HepG2 (cell line): ENCODE measurements around the gene SLC50A1. TPM values are rescaled to one million over a fixed set of nuclear protein-coding genes. Genes with fewer than 3 reads are reported as not detected.

ENCODE experiments used
- AFF4 ChIP-seq: sonication (generic); formaldehyde crosslinking; IDR thresholded peaks from 2 replicates; pipeline ENCODE4 v1.4.0; 2020; ENCODE audit warnings: missing genetic modification reagents
- HIVEP1 ChIP-seq: sonication (generic); formaldehyde crosslinking; IDR thresholded peaks from 2 replicates; pipeline ENCODE4 v1.4.0; 2020; ENCODE audit warnings: mild to moderate bottlenecking, missing genetic modification reagents
- JDP2 ChIP-seq: sonication (generic); formaldehyde crosslinking; IDR thresholded peaks from 2 replicates; pipeline ENCODE4 v1.8.1; 2022; ENCODE audit warnings: missing genetic modification reagents, borderline replicate concordance
- PRDM4 ChIP-seq: sonication (generic); formaldehyde crosslinking; IDR thresholded peaks from 2 replicates; pipeline ENCODE4 v1.9.0; 2021; ENCODE audit warnings: missing genetic modification reagents, borderline replicate concordance
- SAFB2 ChIP-seq: sonication (generic); formaldehyde crosslinking; IDR thresholded peaks from 2 replicates; pipeline ENCODE4 v1.5.1; 2020; ENCODE audit warnings: missing genetic modification reagents, low read depth, mild to moderate bottlenecking, borderline replicate concordance
- SYNCRIP ChIP-seq: fragments of 200-400 bp; formaldehyde crosslinking; IDR thresholded peaks from 2 replicates; pipeline ENCODE4 v1.6.1; 2018; ENCODE audit warnings: mild to moderate bottlenecking, low read depth, low read length; ENCODE audit not compliant: insufficient read depth
- TAF15 ChIP-seq: fragments of 200-400 bp; formaldehyde crosslinking; IDR thresholded peaks from one replicate; pipeline ENCODE4 v1.6.1; 2018; ENCODE audit warnings: mild to moderate bottlenecking, low read depth, low read length; ENCODE audit not compliant: poor library complexity, severe bottlenecking
- TCF12 ChIP-seq, 2 experiments: fragments of 450-650 bp in 1 of 2; sonication (generic) in 1 of 2; formaldehyde crosslinking in 1 of 2; IDR thresholded peaks; 2 replicates each; pipeline versions ENCODE4 v1.6.1 to v1.8.0; 2017 to 2022; ENCODE audit warnings: antibody characterized with exemption in 1 of 2, mild to moderate bottlenecking in 1 of 2, missing genetic modification reagents in 1 of 2, moderate library complexity in 1 of 2
- ZKSCAN8 ChIP-seq: IDR thresholded peaks from 2 replicates; pipeline ENCODE4 v1.6.1; 2016; ENCODE audit warnings: borderline replicate concordance, missing genetic modification reagents, missing compliant biosample characterization
- ZNF746 ChIP-seq: sonication (generic); formaldehyde crosslinking; IDR thresholded peaks from 2 replicates; pipeline ENCODE4 v1.8.0; 2022; ENCODE audit warnings: mild to moderate bottlenecking, missing genetic modification reagents
- polyA plus RNA-seq, 8 experiments: library from polyadenylated mRNA; depleted of rRNA in 3 of 8; stranded (reverse) in 7 of 8; unstranded in 1 of 8; fragments of >200 nt; fragmentation: Illumina TruSeq in 4 of 8; extraction: Trizol in 4 of 8; gene quantifications; 2 replicates each; pipeline versions ENCODE4 v1.2.1 to v1.2.3, GENCODE V29; 2011 to 2016; ENCODE audit warnings: low read depth in 4 of 8, missing spikeins in 1 of 8, mixed read lengths in 1 of 8; ENCODE audit not compliant: insufficient read depth in 1 of 8
- total RNA-seq, 5 experiments: library from RNA; depleted of rRNA; stranded (reverse); fragments of >200 nt; fragmentation: Illumina TruSeq; extraction: Trizol; gene quantifications; 2 replicates each; pipeline ENCODE4 v1.2.3, GENCODE V29; 2016; ENCODE audit warnings: low read depth in 1 of 5
- TF ChIP-seq, protein P1 (sequence below): sonication (generic); formaldehyde crosslinking; IDR thresholded peaks from 2 replicates; pipeline ENCODE4 v1.8.0; 2022; ENCODE audit warnings: missing genetic modification reagents, low read depth, mild to moderate bottlenecking, borderline replicate concordance
- TF ChIP-seq, protein P2 (sequence below): sonication (generic); formaldehyde crosslinking; IDR thresholded peaks from 2 replicates; pipeline ENCODE4 v1.4.0; 2020; ENCODE audit warnings: missing genetic modification reagents
- TF ChIP-seq, protein P3 (sequence below): sonication (generic); formaldehyde crosslinking; IDR thresholded peaks from 2 replicates; pipeline ENCODE4 v1.5.0; 2020; ENCODE audit warnings: missing genetic modification reagents, mild to moderate bottlenecking, borderline replicate concordance
- TF ChIP-seq, protein P4 (sequence below): sonication (generic); formaldehyde crosslinking; IDR thresholded peaks from 2 replicates; pipeline ENCODE4 v1.8.1; 2022; ENCODE audit warnings: mild to moderate bottlenecking, missing genetic modification reagents

SLC50A1 gene
- total and polyA plus RNA-seq, 2 of the 13 experiments (the other 11 are each of a cell fraction or from before 2014, with no cell fraction given) = 22.5 to 46.8 TPM

- TF ChIP-seq, protein P1, sequence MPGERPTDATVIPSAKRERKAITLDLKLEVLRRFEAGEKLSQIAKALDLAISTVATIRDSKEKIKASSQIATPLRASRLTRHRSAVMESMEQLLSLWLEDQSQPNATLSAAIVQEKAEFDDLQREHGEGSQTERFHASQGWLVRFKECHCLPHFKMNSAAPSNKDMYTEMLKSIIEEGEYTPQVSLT (CRISPR knock-in tag) = no peak
- no peak for TF ChIP-seq SAFB2 (CRISPR knock-in tag)
- peak; percentile 58; the same call in 1 of the 2 replicates for TF ChIP-seq HIVEP1 (CRISPR knock-in tag)
- TF ChIP-seq, protein P2, sequence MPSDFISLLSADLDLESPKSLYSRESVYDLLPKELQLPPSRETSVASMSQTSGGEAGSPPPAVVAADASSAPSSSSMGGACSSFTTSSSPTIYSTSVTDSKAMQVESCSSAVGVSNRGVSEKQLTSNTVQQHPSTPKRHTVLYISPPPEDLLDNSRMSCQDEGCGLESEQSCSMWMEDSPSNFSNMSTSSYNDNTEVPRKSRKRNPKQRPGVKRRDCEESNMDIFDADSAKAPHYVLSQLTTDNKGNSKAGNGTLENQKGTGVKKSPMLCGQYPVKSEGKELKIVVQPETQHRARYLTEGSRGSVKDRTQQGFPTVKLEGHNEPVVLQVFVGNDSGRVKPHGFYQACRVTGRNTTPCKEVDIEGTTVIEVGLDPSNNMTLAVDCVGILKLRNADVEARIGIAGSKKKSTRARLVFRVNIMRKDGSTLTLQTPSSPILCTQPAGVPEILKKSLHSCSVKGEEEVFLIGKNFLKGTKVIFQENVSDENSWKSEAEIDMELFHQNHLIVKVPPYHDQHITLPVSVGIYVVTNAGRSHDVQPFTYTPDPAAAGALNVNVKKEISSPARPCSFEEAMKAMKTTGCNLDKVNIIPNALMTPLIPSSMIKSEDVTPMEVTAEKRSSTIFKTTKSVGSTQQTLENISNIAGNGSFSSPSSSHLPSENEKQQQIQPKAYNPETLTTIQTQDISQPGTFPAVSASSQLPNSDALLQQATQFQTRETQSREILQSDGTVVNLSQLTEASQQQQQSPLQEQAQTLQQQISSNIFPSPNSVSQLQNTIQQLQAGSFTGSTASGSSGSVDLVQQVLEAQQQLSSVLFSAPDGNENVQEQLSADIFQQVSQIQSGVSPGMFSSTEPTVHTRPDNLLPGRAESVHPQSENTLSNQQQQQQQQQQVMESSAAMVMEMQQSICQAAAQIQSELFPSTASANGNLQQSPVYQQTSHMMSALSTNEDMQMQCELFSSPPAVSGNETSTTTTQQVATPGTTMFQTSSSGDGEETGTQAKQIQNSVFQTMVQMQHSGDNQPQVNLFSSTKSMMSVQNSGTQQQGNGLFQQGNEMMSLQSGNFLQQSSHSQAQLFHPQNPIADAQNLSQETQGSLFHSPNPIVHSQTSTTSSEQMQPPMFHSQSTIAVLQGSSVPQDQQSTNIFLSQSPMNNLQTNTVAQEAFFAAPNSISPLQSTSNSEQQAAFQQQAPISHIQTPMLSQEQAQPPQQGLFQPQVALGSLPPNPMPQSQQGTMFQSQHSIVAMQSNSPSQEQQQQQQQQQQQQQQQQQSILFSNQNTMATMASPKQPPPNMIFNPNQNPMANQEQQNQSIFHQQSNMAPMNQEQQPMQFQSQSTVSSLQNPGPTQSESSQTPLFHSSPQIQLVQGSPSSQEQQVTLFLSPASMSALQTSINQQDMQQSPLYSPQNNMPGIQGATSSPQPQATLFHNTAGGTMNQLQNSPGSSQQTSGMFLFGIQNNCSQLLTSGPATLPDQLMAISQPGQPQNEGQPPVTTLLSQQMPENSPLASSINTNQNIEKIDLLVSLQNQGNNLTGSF (CRISPR knock-in tag) = no peak
- TF ChIP-seq JDP2 (CRISPR knock-in tag) = no peak
- TF ChIP-seq, protein P3, sequence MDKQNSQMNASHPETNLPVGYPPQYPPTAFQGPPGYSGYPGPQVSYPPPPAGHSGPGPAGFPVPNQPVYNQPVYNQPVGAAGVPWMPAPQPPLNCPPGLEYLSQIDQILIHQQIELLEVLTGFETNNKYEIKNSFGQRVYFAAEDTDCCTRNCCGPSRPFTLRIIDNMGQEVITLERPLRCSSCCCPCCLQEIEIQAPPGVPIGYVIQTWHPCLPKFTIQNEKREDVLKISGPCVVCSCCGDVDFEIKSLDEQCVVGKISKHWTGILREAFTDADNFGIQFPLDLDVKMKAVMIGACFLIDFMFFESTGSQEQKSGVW = no peak
- no peak for TF ChIP-seq TAF15
- TF ChIP-seq, protein P4, sequence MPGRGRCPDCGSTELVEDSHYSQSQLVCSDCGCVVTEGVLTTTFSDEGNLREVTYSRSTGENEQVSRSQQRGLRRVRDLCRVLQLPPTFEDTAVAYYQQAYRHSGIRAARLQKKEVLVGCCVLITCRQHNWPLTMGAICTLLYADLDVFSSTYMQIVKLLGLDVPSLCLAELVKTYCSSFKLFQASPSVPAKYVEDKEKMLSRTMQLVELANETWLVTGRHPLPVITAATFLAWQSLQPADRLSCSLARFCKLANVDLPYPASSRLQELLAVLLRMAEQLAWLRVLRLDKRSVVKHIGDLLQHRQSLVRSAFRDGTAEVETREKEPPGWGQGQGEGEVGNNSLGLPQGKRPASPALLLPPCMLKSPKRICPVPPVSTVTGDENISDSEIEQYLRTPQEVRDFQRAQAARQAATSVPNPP (CRISPR knock-in tag) = no peak
- TF ChIP-seq AFF4 = no peak
- no peak for TF ChIP-seq SYNCRIP
- TF ChIP-seq ZKSCAN8 (CRISPR knock-in tag) = no peak
- no peak for TF ChIP-seq TCF12 (IDR thresholded peaks at IDR 0.05)
- no peak for TF ChIP-seq TCF12 (CRISPR knock-in tag; IDR thresholded peaks at IDR 0.05)
- no peak for TF ChIP-seq PRDM4 (CRISPR knock-in tag)
- no peak for TF ChIP-seq ZNF746
Measured at GRCh38 chr1:155133799-155134281, 1.8 kb upstream of the SLC50A1 start (continued).
